Tibial nerve (tissue), 4 donors: ENCODE measurements around the gene NETO1. TPM values are rescaled to one million over a fixed set of nuclear protein-coding genes. Genes with fewer than 3 reads are reported as not detected.

ENCODE experiments used
- small RNA-seq: library from RNA; depleted of rRNA; stranded (forward); fragments of <200 nt; gene quantifications from one replicate; pipeline ENCODE3, GENCODE V24; 2016
- total RNA-seq, 4 donors: library from RNA; depleted of rRNA; stranded (reverse); fragments of >200 nt; gene quantifications; one replicate each; pipeline ENCODE4 v1.1.0, GENCODE V29; 2016

The NETO1 gene
- total RNA-seq, 4 donors from 2014 or later: 0.59 to 14.7 (median 0.64) TPM

Small RNA genes lying within 50 kb of the gene (small RNA-seq; reads per million reads assigned to genes)
- gene MIR548AV (not detected), gene RNA5SP460 (14.0 reads per million, percentile 91 among the genes with 10 or more reads in this experiment)
